Activated CD4-positive, alpha-beta T cell treated with anti-CD3 and anti-CD28 coated beads, Interleukin-2, amount 10 ng/mL, durations not matched to agents 7 days and 5 days (primary cell): Measurements from ENCODE around the gene AGPAT2. TPM values are rescaled to one million over a fixed set of nuclear protein-coding genes. Genes with fewer than 3 reads are reported as not detected.

ENCODE experiments used
- CTCF ChIA-PET: fragments of 350-600 bp; sonication (Branson Sonifier 250); formaldehyde crosslinking; loops from one replicate; lab custom pipeline; 2021; ENCODE audit warnings: antibody characterized with exemption; lab: Charles Lee
- POLR2A ChIA-PET: fragments of 350-600 bp; sonication (Branson Sonifier 250); formaldehyde crosslinking; loops from one replicate; lab custom pipeline; 2021; ENCODE audit warnings: antibody characterized with exemption; lab: Charles Lee
- DNase-seq: peaks from one replicate; pipeline ENCODE4 v3.0.0-alpha.2; 2020
- H3K27ac Mint-ChIP-seq: one replicate; pipeline ENCODE4 v1.8.0; 2021; ENCODE audit warnings: mild to moderate bottlenecking, moderate library complexity, mixed read lengths
- H3K27me3 Mint-ChIP-seq: one replicate; pipeline ENCODE4 v1.8.0; 2021; ENCODE audit warnings: mixed read lengths
- H3K36me3 Mint-ChIP-seq: one replicate; pipeline ENCODE4 v1.8.0; 2021; ENCODE audit warnings: low read depth, mixed read lengths
- H3K4me1 Mint-ChIP-seq: one replicate; pipeline ENCODE4 v1.8.0; 2021; ENCODE audit warnings: mixed read lengths
- H3K4me3 Mint-ChIP-seq: one replicate; pipeline ENCODE4 v1.8.0; 2021; ENCODE audit warnings: mild to moderate bottlenecking, moderate library complexity, mixed read lengths
- H3K9me3 Mint-ChIP-seq: one replicate; pipeline ENCODE4 v1.8.0; 2021; ENCODE audit warnings: mixed read lengths
- total RNA-seq, 2 experiments: library from RNA; stranded (reverse); gene quantifications; one replicate each; pipeline ENCODE4 v1.2.3, GENCODE V29; 2021

Gene AGPAT2
- total RNA-seq, 2 experiments from 2014 or later, result 15.0 to 17.0 TPM

- POLR2A ChIA-PET, result no interaction called here
- H3K27me3 Mint-ChIP-seq, result peaks cover 4% of the 10 kb centered on the region
- H3K4me3 Mint-ChIP-seq, result no peak overlapping the region
- peaks cover 5% of the 10 kb centered on the region for H3K4me1 Mint-ChIP-seq
- DNase-seq, result no peak
- no peaks in the 10 kb centered on the region for H3K9me3 Mint-ChIP-seq
- no peaks in the 10 kb centered on the region for H3K36me3 Mint-ChIP-seq
- H3K27ac Mint-ChIP-seq, result no peak overlapping the region
- CTCF ChIA-PET, result interaction anchor here (0.7 to 2.1 kb wide), 2 partner anchors 12 to 39 kb away, joined by 4 to 6 read pairs; no protein-coding TSS in a partner anchor
Measured at GRCh38 chr9:136689108-136689460, 1.8 kb upstream of the AGPAT2 start.

GRCh38 chr9:136688274-136689107 lies 1.2 kb upstream of the AGPAT2 start:
- Mint-ChIP-seq H3K27me3 (peaks cover 4% of the 10 kb centered on the region), H3K4me1 (peaks cover 5% of the 10 kb centered on the region), H3K4me3 (peak overlapping the region; percentile 44), H3K27ac (no peak overlapping the region), H3K9me3 (no peaks in the 10 kb centered on the region), H3K36me3 (no peaks in the 10 kb centered on the region)
- CTCF ChIA-PET, result interaction anchor here (0.6 to 2.1 kb wide), 2 partner anchors 40 to 263 kb away, joined by 3 to 6 read pairs; no protein-coding TSS in a partner anchor
- POLR2A ChIA-PET, result no interaction called here
- no peak for DNase-seq

GRCh38 chr9:136687721-136688223 lies 515 bp upstream of the AGPAT2 start:
- peaks cover 5% of the 10 kb centered on the region for H3K4me1 Mint-ChIP-seq
- DNase-seq, result no peak
- H3K27ac Mint-ChIP-seq, result no peak overlapping the region
- H3K9me3 Mint-ChIP-seq, result no peaks in the 10 kb centered on the region
- peaks cover 4% of the 10 kb centered on the region for H3K27me3 Mint-ChIP-seq
- ChIA-PET CTCF (interaction anchor here (2.1 kb wide), 1 partner anchor 41 kb away, joined by 6 read pairs; no protein-coding TSS in a partner anchor), POLR2A (no interaction called here)
- H3K36me3 Mint-ChIP-seq, result no peaks in the 10 kb centered on the region
- H3K4me3 Mint-ChIP-seq, result peak overlapping the region; percentile 44

GRCh38 chr9:136686534-136686793 lies 793 bp downstream of the AGPAT2 start:
- Mint-ChIP-seq H3K27ac (peak overlapping the region; percentile 64), H3K27me3 (peaks cover 4% of the 10 kb centered on the region), H3K9me3 (no peaks in the 10 kb centered on the region), H3K4me3 (peak overlapping the region; percentile 75), H3K4me1 (peaks cover 5% of the 10 kb centered on the region), H3K36me3 (no peaks in the 10 kb centered on the region)
- DNase-seq, result no peak
- CTCF ChIA-PET, result interaction anchor here (1.0 to 1.1 kb wide), 2 partner anchors 14 to 20 kb away, joined by 3 read pairs; no protein-coding TSS in a partner anchor
- POLR2A ChIA-PET, result no interaction called here

- Mint-ChIP-seq H3K9me3 (no peaks in the 10 kb centered on the region), H3K4me3 (peak overlapping the region; percentile 75), H3K27me3 (peaks cover 4% of the 10 kb centered on the region), H3K4me1 (peaks cover 5% of the 10 kb centered on the region), H3K36me3 (no peaks in the 10 kb centered on the region), H3K27ac (peak overlapping the region; percentile 64)
- no peak for DNase-seq
- POLR2A ChIA-PET, result no interaction called here
- CTCF ChIA-PET, result interaction anchor here (1.0 to 1.1 kb wide), 3 partner anchors 13 to 19 kb away, joined by 3 read pairs; no protein-coding TSS in a partner anchor
Measured at GRCh38 chr9:136685790-136686533, 1.3 kb downstream of the AGPAT2 start.

GRCh38 chr9:136685216-136685615 lies 2.0 kb downstream of the AGPAT2 start:
- no peak for DNase-seq
- POLR2A ChIA-PET, result no interaction called here
- H3K9me3 Mint-ChIP-seq, result no peaks in the 10 kb centered on the region
- H3K27me3 Mint-ChIP-seq, result peaks cover 4% of the 10 kb centered on the region
- CTCF ChIA-PET, result interaction anchor here (1.0 kb wide), 1 partner anchor 15 kb away, joined by 3 read pairs; no protein-coding TSS in a partner anchor
- peaks cover 5% of the 10 kb centered on the region for H3K4me1 Mint-ChIP-seq
- H3K27ac Mint-ChIP-seq, result no peak overlapping the region
- no peaks in the 10 kb centered on the region for H3K36me3 Mint-ChIP-seq
- H3K4me3 Mint-ChIP-seq, result peak overlapping the region; percentile 16

GRCh38 chr9:136684799-136685198 lies 2.5 kb downstream of the AGPAT2 start:
- no peaks in the 10 kb centered on the region for H3K9me3 Mint-ChIP-seq
- H3K4me1 Mint-ChIP-seq, result peaks cover 5% of the 10 kb centered on the region
- POLR2A ChIA-PET, result no interaction called here
- no peak overlapping the region for H3K4me3 Mint-ChIP-seq
- no peak for DNase-seq
- CTCF ChIA-PET, result no interaction called here
- H3K27me3 Mint-ChIP-seq, result peaks cover 4% of the 10 kb centered on the region
- H3K27ac Mint-ChIP-seq, result no peak overlapping the region
- no peaks in the 10 kb centered on the region for H3K36me3 Mint-ChIP-seq

- Mint-ChIP-seq H3K9me3 (no peaks in the 10 kb centered on the region), H3K27me3 (peaks cover 4% of the 10 kb centered on the region), H3K36me3 (no peaks in the 10 kb centered on the region), H3K27ac (no peak overlapping the region), H3K4me3 (no peak overlapping the region), H3K4me1 (peaks cover 5% of the 10 kb centered on the region)
- ChIA-PET CTCF (no interaction called here), POLR2A (no interaction called here)
- no peak for DNase-seq
Measured at GRCh38 chr9:136684339-136684738, 2.9 kb downstream of the AGPAT2 start.

- H3K27ac Mint-ChIP-seq, result no peak overlapping the region
- H3K9me3 Mint-ChIP-seq, result no peaks in the 10 kb centered on the region
- no peak overlapping the region for H3K4me3 Mint-ChIP-seq
- peaks cover 5% of the 10 kb centered on the region for H3K4me1 Mint-ChIP-seq
- peaks cover 4% of the 10 kb centered on the region for H3K27me3 Mint-ChIP-seq
- no peaks in the 10 kb centered on the region for H3K36me3 Mint-ChIP-seq
- ChIA-PET CTCF (interaction anchor here (2.1 kb wide), 1 partner anchor 12 kb away, joined by 11 read pairs; no protein-coding TSS in a partner anchor), POLR2A (no interaction called here)
- DNase-seq, result no peak
Measured at GRCh38 chr9:136683755-136684154, 3.5 kb downstream of the AGPAT2 start.

- Mint-ChIP-seq H3K27me3 (peaks cover 2% of the 10 kb centered on the region), H3K4me1 (peaks cover 5% of the 10 kb centered on the region), H3K36me3 (no peaks in the 10 kb centered on the region), H3K27ac (no peak overlapping the region), H3K9me3 (no peaks in the 10 kb centered on the region), H3K4me3 (no peak overlapping the region)
- CTCF ChIA-PET, result interaction anchor here (1.3 to 2.1 kb wide), 2 partner anchors 11 to 15 kb away, joined by 4 to 11 read pairs; no protein-coding TSS in a partner anchor
- DNase-seq, result no peak
- POLR2A ChIA-PET, result interaction anchor here (0.6 kb wide), 1 partner anchor 44 kb away, joined by 6 read pairs; no protein-coding TSS in a partner anchor
Measured at GRCh38 chr9:136683173-136683745, 4.0 kb downstream of the AGPAT2 start.

GRCh38 chr9:136682710-136683109 lies 4.5 kb downstream of the AGPAT2 start:
- Mint-ChIP-seq H3K4me3 (no peak overlapping the region), H3K36me3 (no peaks in the 10 kb centered on the region), H3K27ac (no peak overlapping the region), H3K4me1 (peaks cover 5% of the 10 kb centered on the region), H3K9me3 (no peaks in the 10 kb centered on the region), H3K27me3 (no peaks in the 10 kb centered on the region)
- DNase-seq, result no peak
- ChIA-PET CTCF (interaction anchor here (1.3 to 2.1 kb wide), 2 partner anchors 11 to 14 kb away, joined by 4 to 11 read pairs; no protein-coding TSS in a partner anchor), POLR2A (interaction anchor here (0.6 kb wide), 1 partner anchor 45 kb away, joined by 6 read pairs; no protein-coding TSS in a partner anchor)

- Mint-ChIP-seq H3K4me3 (no peak overlapping the region), H3K27ac (no peak overlapping the region), H3K9me3 (no peaks in the 10 kb centered on the region), H3K4me1 (peaks cover 5% of the 10 kb centered on the region), H3K36me3 (no peaks in the 10 kb centered on the region), H3K27me3 (no peaks in the 10 kb centered on the region)
- POLR2A ChIA-PET, result no interaction called here
- DNase-seq, result no peak
- CTCF ChIA-PET, result interaction anchor here (1.1 to 2.1 kb wide), 3 partner anchors 10 to 45 kb away, joined by 3 to 11 read pairs (median 4); no protein-coding TSS in a partner anchor
Measured at GRCh38 chr9:136681945-136682699, 5.1 kb downstream of the AGPAT2 start.
